ENCODE results near the gene CHAC1.

Gene CHAC1

GRCh38 chr15:40952901-40953712 lies at the start of gene CHAC1:
Gene CHAC1 (plus strand): TSS chr15:40953471. CDS start chr15:40953584, 113 bp downstream.
- DNase-seq (ENCODE audit: low read depth, low spot score) = peak; percentile 93

GRCh38 chr15:40904552-40905201 lies 48.6 kb upstream of the CHAC1 start:
- no peak for DNase-seq (ENCODE audit: low read depth, low spot score)

- DNase-seq (ENCODE audit: low read depth, low spot score) = peak; percentile 46
These were observed 46.9 kb upstream of the CHAC1 start for GRCh38 chr15:40906091-40906990.

- DNase-seq (ENCODE audit: low read depth, low spot score) = no peak
These were observed 46.1 kb upstream of the CHAC1 start for GRCh38 chr15:40906991-40907802.

- DNase-seq (ENCODE audit: low read depth, low spot score) = no peak
These were observed 45.2 kb upstream of the CHAC1 start for GRCh38 chr15:40908095-40908494.

- no peak for DNase-seq (ENCODE audit: low read depth, low spot score)
These were observed 43.3 kb upstream of the CHAC1 start for GRCh38 chr15:40909662-40910630.

- no peak for DNase-seq (ENCODE audit: low read depth, low spot score)
These were observed 42.1 kb upstream of the CHAC1 start for GRCh38 chr15:40911141-40911540.

GRCh38 chr15:40911693-40912092 lies 41.6 kb upstream of the CHAC1 start:
- no peak for DNase-seq (ENCODE audit: low read depth, low spot score)

- DNase-seq (ENCODE audit: low read depth, low spot score) = no peak
These were observed 40.8 kb upstream of the CHAC1 start for GRCh38 chr15:40912478-40912877.

GRCh38 chr15:40914013-40914412 lies 39.3 kb upstream of the CHAC1 start:
- no peak for DNase-seq (ENCODE audit: low read depth, low spot score)

GRCh38 chr15:40914486-40914885 lies 38.8 kb upstream of the CHAC1 start:
- no peak for DNase-seq (ENCODE audit: low read depth, low spot score)

- no peak for DNase-seq (ENCODE audit: low read depth, low spot score)
These were observed 38.1 kb upstream of the CHAC1 start for GRCh38 chr15:40915116-40915661.

GRCh38 chr15:40915679-40916078 lies 37.6 kb upstream of the CHAC1 start:
- no peak for DNase-seq (ENCODE audit: low read depth, low spot score)

- DNase-seq (ENCODE audit: low read depth, low spot score) = no peak
These were observed 35.7 kb upstream of the CHAC1 start for GRCh38 chr15:40917585-40917984.

- DNase-seq (ENCODE audit: low read depth, low spot score) = no peak
These were observed 35.0 kb upstream of the CHAC1 start for GRCh38 chr15:40918146-40918798.

GRCh38 chr15:40918799-40919392 lies 34.4 kb upstream of the CHAC1 start:
- DNase-seq (ENCODE audit: low read depth, low spot score) = no peak

GRCh38 chr15:40921949-40922607 lies 31.2 kb upstream of the CHAC1 start:
- no peak for DNase-seq (ENCODE audit: low read depth, low spot score)

GRCh38 chr15:40922608-40923005 lies 30.7 kb upstream of the CHAC1 start:
- DNase-seq (ENCODE audit: low read depth, low spot score) = no peak

All from activated CD4-positive, CD25-positive, alpha-beta regulatory T cell treated with anti-CD3 and anti-CD28 coated beads, Interleukin-2, amount 50 U/mL, for 16 hours (primary cell).